ENCODE data around the gene RPS23. TPM values are rescaled to one million over a fixed set of nuclear protein-coding genes. Genes with fewer than 3 reads are reported as not detected.
"Not testable (repeated sequence)": the region's sequence is repeated elsewhere in the genome, so short reads cannot be mapped to it uniquely, and the experiment has no call there.

RPS23 gene
- polyA plus RNA-seq, 3 donors: 1,708 to 6,067 (median 4,242) TPM

GRCh38 chr5:82295959-82296531 is 17.9 kb upstream of the RPS23 start:
- no peak overlapping the region for H3K27ac ChIP-seq (ENCODE audit: low read depth, low read length)
- 84 to 90% (median 86%) methylated on average over 2 of the region's 2 CpGs for WGBS, 3 donors

- no peak overlapping the region for H3K27ac ChIP-seq (ENCODE audit: low read depth, low read length)
Measured at GRCh38 chr5:82295144-82295543, 17.0 kb upstream of the RPS23 start.

DNA sequence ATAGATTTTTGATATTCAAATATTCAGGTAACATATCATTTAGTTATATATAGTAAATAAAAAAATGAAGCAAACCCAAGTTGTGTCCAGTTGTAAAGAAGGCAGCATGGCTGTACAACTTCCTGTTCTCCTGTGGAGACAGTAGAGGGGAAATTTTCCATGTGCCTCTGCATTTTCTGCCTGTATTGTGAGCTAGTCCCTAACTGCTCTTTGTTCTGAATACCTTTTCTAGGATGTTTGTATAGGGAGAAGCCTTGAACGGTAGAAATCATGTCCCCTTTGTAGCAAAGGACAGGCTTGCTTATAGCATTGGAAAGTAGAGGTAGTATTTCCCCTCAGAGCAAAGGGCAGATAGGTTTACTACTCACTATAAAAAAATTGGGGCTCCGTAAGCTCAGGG is 13.3 kb upstream of the RPS23 start:
- 68 to 82% (median 71%) methylated on average over 2 of the region's 2 CpGs for WGBS, 3 donors
- no peak overlapping the region for H3K27ac ChIP-seq (ENCODE audit: low read depth, low read length)

DNA sequence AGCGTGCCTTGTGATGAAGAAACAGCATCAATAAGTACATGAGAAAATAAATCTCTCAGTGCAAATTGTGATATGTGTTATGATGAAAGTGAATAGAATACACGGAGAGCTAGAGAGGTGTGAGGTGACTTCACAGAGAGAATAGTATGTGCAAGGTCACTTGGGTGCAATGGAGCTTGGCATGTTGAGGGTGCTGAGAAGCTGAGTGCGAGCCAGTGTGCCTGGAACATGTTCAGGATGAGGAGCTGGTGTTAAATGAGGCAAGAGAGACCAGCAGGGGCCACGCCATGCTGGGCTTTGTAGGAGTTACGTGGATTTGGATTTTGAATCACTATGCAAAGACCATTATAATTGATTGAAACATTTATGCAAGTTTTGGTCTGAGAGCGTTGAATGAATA is 12.8 kb upstream of the RPS23 start:
- WGBS, 3 donors: 79 to 95% (median 90%) methylated on average over 6 of the region's 6 CpGs

GRCh38 chr5:82290005-82290404 is 11.9 kb upstream of the RPS23 start:
- WGBS, 3 donors: 84 to 88% (median 86%) methylated on average over 2 of the region's 2 CpGs
- no peak overlapping the region for H3K27ac ChIP-seq (ENCODE audit: low read depth, low read length)

More for the DNA sequence above, 12.8 kb upstream of the RPS23 start:
- H3K27ac ChIP-seq (ENCODE audit: low read depth, low read length): no peak overlapping the region

- WGBS, 3 donors: 71 to 90% (median 79%) methylated on average over 3 of the region's 3 CpGs
- H3K27ac ChIP-seq (ENCODE audit: low read depth, low read length): no peak overlapping the region
Measured at GRCh38 chr5:82287625-82288024, 9.5 kb upstream of the RPS23 start.

GRCh38 chr5:82285206-82285605 is 7.1 kb upstream of the RPS23 start:
- WGBS, 3 donors: 96% methylated on average over 6 of the region's 6 CpGs

GRCh38 chr5:82283893-82284292 is 5.7 kb upstream of the RPS23 start:
- H3K27ac ChIP-seq (ENCODE audit: low read depth, low read length): no peak overlapping the region
- WGBS, 3 donors: 90 to 96% (median 92%) methylated on average over 2 of the region's 2 CpGs

More at GRCh38 chr5:82285206-82285605, 7.1 kb upstream of the RPS23 start:
- no peak overlapping the region for H3K27ac ChIP-seq (ENCODE audit: low read depth, low read length)

DNA sequence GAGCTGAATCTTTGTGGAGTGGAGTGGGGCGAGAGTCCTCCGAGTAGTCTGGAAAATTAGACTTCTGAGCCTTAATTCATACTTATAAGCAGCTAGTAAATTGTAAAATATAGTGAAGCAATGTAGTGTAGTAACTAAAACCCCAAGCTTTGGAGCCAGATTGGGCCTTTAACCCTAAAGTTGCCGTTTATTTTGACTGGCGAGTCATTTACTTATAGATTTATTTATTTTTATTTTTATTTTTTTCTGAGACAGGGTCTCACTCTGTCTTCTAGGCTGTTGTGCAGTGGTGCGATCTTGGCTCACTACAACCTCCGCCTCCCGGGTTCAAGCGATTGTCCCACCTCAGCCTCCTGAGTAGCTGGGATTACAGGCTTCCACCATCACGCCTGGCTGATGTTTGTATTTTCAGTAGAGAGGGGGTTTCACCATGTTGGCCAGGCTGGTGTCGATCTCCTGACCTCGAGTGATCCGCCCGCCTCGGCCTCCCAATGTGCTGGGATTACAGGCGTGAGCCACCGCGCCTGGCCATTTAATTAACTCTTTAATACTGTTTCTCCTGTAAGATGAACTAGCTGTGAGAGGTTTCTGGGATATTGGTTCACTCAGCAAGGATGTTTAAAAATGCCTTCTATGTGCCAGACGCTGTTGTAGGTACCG is 687 bp upstream of the RPS23 start:
- WGBS, 3 donors: 20 to 46% (median 38%) methylated on average over 19 of the region's 19 CpGs
- no peak overlapping the region for H3K27ac ChIP-seq (ENCODE audit: low read depth, low read length)

DNA sequence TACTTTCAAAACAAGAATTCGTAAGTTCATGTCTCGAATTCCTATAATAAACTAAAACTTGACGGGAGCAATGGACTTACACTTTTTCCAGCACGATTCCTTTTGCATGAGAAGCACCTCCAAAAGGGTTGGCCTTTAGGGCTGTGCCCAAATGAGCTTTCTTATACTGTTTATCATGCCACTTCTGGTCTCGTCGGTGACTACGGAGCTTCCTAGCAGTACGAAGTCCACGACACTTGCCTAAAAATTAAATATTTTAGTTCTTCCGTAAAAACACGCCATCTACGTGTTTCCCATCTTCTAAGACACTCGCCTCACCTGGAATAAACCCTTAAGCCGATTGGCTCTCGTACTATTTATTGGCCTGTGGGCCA is 554 bp downstream of the RPS23 start:
- no peak overlapping the region for H3K27ac ChIP-seq (ENCODE audit: low read depth, low read length)
- 1 to 2% (median 1%) methylated on average over 15 of the region's 15 CpGs for WGBS, 3 donors

- no peak overlapping the region for H3K27ac ChIP-seq (ENCODE audit: low read depth, low read length)
- WGBS, 3 donors: 69 to 78% (median 72%) methylated on average over 11 of the region's 11 CpGs
Measured at GRCh38 chr5:82276800-82277612, 1.1 kb downstream of the RPS23 start.

GRCh38 chr5:82275216-82275664 is 2.9 kb downstream of the RPS23 start:
- H3K27ac ChIP-seq (ENCODE audit: low read depth, low read length): no peak overlapping the region
- 68 to 89% (median 88%) methylated on average over 1 of the region's 1 CpG for WGBS, 3 donors

GRCh38 chr5:82274343-82275211 is 3.6 kb downstream of the RPS23 start:
- no peak overlapping the region for H3K27ac ChIP-seq (ENCODE audit: low read depth, low read length)
- 84 to 91% (median 90%) methylated on average over 31 of the region's 31 CpGs for WGBS, 3 donors

- 59 to 78% (median 60%) methylated on average over 4 of the region's 4 CpGs for WGBS, 3 donors
Measured at GRCh38 chr5:82273426-82273825, 4.7 kb downstream of the RPS23 start.

GRCh38 chr5:82272571-82273356 is 5.4 kb downstream of the RPS23 start:
- H3K27ac ChIP-seq (ENCODE audit: low read depth, low read length): not testable (repeated sequence)
- WGBS, 3 donors: 88 to 89% (median 89%) methylated on average over 24 of the region's 24 CpGs

More at GRCh38 chr5:82273426-82273825, 4.7 kb downstream of the RPS23 start:
- H3K27ac ChIP-seq (ENCODE audit: low read depth, low read length): not testable (repeated sequence)

DNA sequence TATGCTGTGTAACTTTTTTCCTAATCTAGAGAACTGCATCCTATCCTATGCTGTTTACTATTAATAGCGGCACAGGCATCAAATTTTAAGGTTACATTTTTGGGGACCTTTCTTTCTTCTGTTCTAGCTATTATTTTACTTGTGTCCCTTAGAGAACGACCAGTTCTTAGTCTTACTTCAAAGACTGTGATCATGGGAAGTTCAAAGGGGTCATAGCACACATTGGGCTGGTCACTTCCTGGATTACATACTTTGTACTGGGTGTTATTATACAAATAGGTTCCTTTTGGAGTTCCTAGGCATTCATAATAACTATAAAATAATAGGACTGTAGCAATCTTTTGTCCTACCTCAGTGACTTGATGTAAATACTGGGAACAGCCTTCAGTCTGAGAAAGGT is 8.8 kb downstream of the RPS23 start:
- 80 to 84% (median 82%) methylated on average over 2 of the region's 2 CpGs for WGBS, 3 donors
- H3K27ac ChIP-seq (ENCODE audit: low read depth, low read length): not testable (repeated sequence)

GRCh38 chr5:82267297-82267933 is 10.7 kb downstream of the RPS23 start:
- H3K27ac ChIP-seq (ENCODE audit: low read depth, low read length): not testable (repeated sequence)
- 88 to 95% (median 89%) methylated on average over 9 of the region's 9 CpGs for WGBS, 3 donors

Data from adipose tissue (tissue), 3 donors.